DOHH2 (cell line): ENCODE results near the gene SMC3.

Experiments
- H3F3A ChIP-seq: fragments of 200-600 bp; sonication (generic), shearing (Covaris generic); 2 replicates; pipeline ENCODE4 v1.6.0; 2016; ENCODE audit warnings: antibody characterized with exemption, mild to moderate bottlenecking; ENCODE audit not compliant: control insufficient read depth, insufficient read depth
- H3K27ac ChIP-seq: fragments of 200-600 bp; sonication (generic); 2 replicates; pipeline ENCODE4 v1.5.1; 2014; ENCODE audit warnings: low read depth, mild to moderate bottlenecking, low read length, moderate library complexity
- H3K27me3 ChIP-seq: fragments of 200-600 bp; sonication (generic); 2 replicates; pipeline ENCODE4 v1.6.1; 2014; ENCODE audit warnings: mild to moderate bottlenecking, low read length, mixed read lengths; ENCODE audit not compliant: control insufficient read depth
- H3K36me3 ChIP-seq: fragments of 200-600 bp; sonication (generic); 2 replicates; pipeline ENCODE4 v1.6.1; 2014; ENCODE audit warnings: mild to moderate bottlenecking, low read length, moderate library complexity, mixed read lengths; ENCODE audit not compliant: control insufficient read depth
- H3K4me1 ChIP-seq: fragments of 200-600 bp; sonication (generic); 2 replicates; pipeline ENCODE4 v1.6.1; 2014; ENCODE audit warnings: mild to moderate bottlenecking, low read length, mixed read lengths; ENCODE audit not compliant: control insufficient read depth
- H3K4me2 ChIP-seq: fragments of 200-600 bp; sonication (generic); 2 replicates; pipeline ENCODE4 v1.6.0; 2014; ENCODE audit warnings: mild to moderate bottlenecking, low read length, moderate library complexity
- H3K4me3 ChIP-seq: fragments of 200-600 bp; sonication (generic); 2 replicates; pipeline ENCODE4 v1.5.1; 2014; ENCODE audit warnings: mild to moderate bottlenecking, low read length, mixed read lengths
- H3K79me2 ChIP-seq: fragments of 200-600 bp; sonication (generic); 2 replicates; pipeline ENCODE4 v1.6.1; 2014; ENCODE audit warnings: mild to moderate bottlenecking, low read length, mixed read lengths; ENCODE audit not compliant: control insufficient read depth
- H3K9me2 ChIP-seq: fragments of 200-600 bp; sonication (generic); replicated peaks from 2 replicates; pipeline ENCODE4 v1.6.1; 2014; ENCODE audit warnings: mild to moderate bottlenecking, low read length, mixed read lengths; ENCODE audit not compliant: control insufficient read depth
- H3K9me3 ChIP-seq: fragments of 200-600 bp; sonication (generic); 2 replicates; pipeline ENCODE4 v1.6.1; 2014; ENCODE audit warnings: antibody characterized with exemption, low read length, mixed read lengths; ENCODE audit not compliant: control insufficient read depth, insufficient read depth
- H4K20me1 ChIP-seq: fragments of 200-600 bp; sonication (generic); 2 replicates; pipeline ENCODE4 v1.6.0; 2014; ENCODE audit warnings: low read depth, mild to moderate bottlenecking, antibody characterized with exemption, low read length, moderate library complexity; ENCODE audit not compliant: control insufficient read depth, insufficient read depth
- CTCF ChIP-seq: fragments of 200-600 bp; sonication (generic); IDR thresholded peaks from one replicate; pipeline ENCODE4 v1.5.1; 2014; ENCODE audit warnings: antibody characterized with exemption, mild to moderate bottlenecking, low read depth, low read length; ENCODE audit not compliant: poor library complexity, severe bottlenecking
- EZH2phosphoT487 ChIP-seq: fragments of 200-600 bp; sonication (generic); IDR thresholded peaks from 2 replicates; pipeline ENCODE4 v1.6.1; 2017; ENCODE audit warnings: borderline replicate concordance, mild to moderate bottlenecking, antibody characterized with exemption, low read length, moderate library complexity, mixed read lengths

The SMC3 gene

GRCh38 chr10:110584006-110584405 is 16.5 kb downstream of the SMC3 start:
- H3K9me2 ChIP-seq, result no peaks in the 10 kb centered on the region
- no peaks in the 10 kb centered on the region for H3K9me3 ChIP-seq
- peaks cover 88% of the 10 kb centered on the region for H3K36me3 ChIP-seq
- no peak overlapping the region for H3K27ac ChIP-seq
- no peak overlapping the region for H3K4me2 ChIP-seq
- peaks cover 2% of the 10 kb centered on the region; the same call in 1 of the 2 replicates for H4K20me1 ChIP-seq
- H3K79me2 ChIP-seq, result peaks cover 9% of the 10 kb centered on the region; the same call in 1 of the 2 replicates
- H3F3A ChIP-seq, result peaks cover under 1% of the 10 kb centered on the region; the same call in 1 of the 2 replicates
- peaks cover 5% of the 10 kb centered on the region; the same call in 1 of the 2 replicates for H3K4me1 ChIP-seq
- H3K27me3 ChIP-seq, result no peaks in the 10 kb centered on the region
- no peak for TF ChIP-seq EZH2phosphoT487
- TF ChIP-seq CTCF, result no peak
- H3K4me3 ChIP-seq, result no peak overlapping the region

- Histone ChIP-seq H3K36me3 (peaks cover 93% of the 10 kb centered on the region), H4K20me1 (peaks cover 4% of the 10 kb centered on the region; the same call in 1 of the 2 replicates), H3K27me3 (no peaks in the 10 kb centered on the region), H3K9me2 (no peaks in the 10 kb centered on the region), H3K9me3 (no peaks in the 10 kb centered on the region), H3F3A (peaks cover 6% of the 10 kb centered on the region), H3K79me2 (no peaks in the 10 kb centered on the region), H3K27ac (no peak overlapping the region), H3K4me2 (no peak overlapping the region), H3K4me3 (no peak overlapping the region), H3K4me1 (peaks cover 16% of the 10 kb centered on the region)
- TF ChIP-seq EZH2phosphoT487 (no peak), CTCF (no peak)
Measured at GRCh38 chr10:110591760-110592159, 24.3 kb downstream of the SMC3 start.

- H3K27me3 ChIP-seq, result no peaks in the 10 kb centered on the region
- H3K4me2 ChIP-seq, result no peak overlapping the region
- H3K9me2 ChIP-seq, result no peaks in the 10 kb centered on the region
- peaks cover 39% of the 10 kb centered on the region for H3F3A ChIP-seq
- H3K9me3 ChIP-seq, result no peaks in the 10 kb centered on the region
- TF ChIP-seq EZH2phosphoT487, result no peak
- no peak for TF ChIP-seq CTCF
- H4K20me1 ChIP-seq, result peaks cover 4% of the 10 kb centered on the region; the same call in 1 of the 2 replicates
- H3K4me1 ChIP-seq, result peaks cover 3% of the 10 kb centered on the region; the same call in 1 of the 2 replicates
- H3K27ac ChIP-seq, result no peak overlapping the region
- H3K36me3 ChIP-seq, result peaks cover 84% of the 10 kb centered on the region
- no peaks in the 10 kb centered on the region for H3K79me2 ChIP-seq
- H3K4me3 ChIP-seq, result no peak overlapping the region
Measured at GRCh38 chr10:110597476-110597875, 30.0 kb downstream of the SMC3 start.
